Right kidney (tissue), 9 donors: ENCODE data around the gene OVOL1.
"Not testable (repeated sequence)": the region's sequence is repeated elsewhere in the genome, so short reads cannot be mapped to it uniquely, and the experiment has no call there.

ENCODE experiments used
- DNase-seq: peaks from one replicate; pipeline ENCODE4 v3.0.0-alpha.2; 2016
- long read RNA-seq, 8 donors: transcript quantifications; one replicate each; lab custom pipeline, GENCODE V29; 2026

Gene OVOL1
- long read RNA-seq, donor 1, transcript OVOL1-201 (4 exons, 3,034 nt): major isoform, 10 of 11 reads
- long read RNA-seq, donor 1, partial matches to known transcripts: 0 of 11 reads
- long read RNA-seq, donor 1, other reads (novel, unspliced or antisense): 0 of 11 reads
- long read RNA-seq, donor 2, transcript OVOL1-201 (4 exons, 3,034 nt): major isoform, 5 of 5 reads
- long read RNA-seq, donor 2, partial matches to known transcripts: 0 of 5 reads
- long read RNA-seq, donor 2, other reads (novel, unspliced or antisense): 0 of 5 reads
- long read RNA-seq, donor 3: 0 reads
- long read RNA-seq, donor 4, transcript OVOL1-201 (4 exons, 3,034 nt): major isoform, 5 of 5 reads
- long read RNA-seq, donor 4, partial matches to known transcripts: 0 of 5 reads
- long read RNA-seq, donor 4, other reads (novel, unspliced or antisense): 0 of 5 reads
- long read RNA-seq, donor 5, transcript OVOL1-201 (4 exons, 3,034 nt): major isoform, 7 of 7 reads
- long read RNA-seq, donor 5, partial matches to known transcripts: 0 of 7 reads
- long read RNA-seq, donor 5, other reads (novel, unspliced or antisense): 0 of 7 reads
- long read RNA-seq, donor 6, partial matches to known transcripts: 8 of 9 reads
- long read RNA-seq, donor 6, other reads (novel, unspliced or antisense): 0 of 9 reads
- long read RNA-seq, donor 7, transcript OVOL1-201 (4 exons, 3,034 nt): major isoform, 9 of 9 reads
- long read RNA-seq, donor 7, partial matches to known transcripts: 0 of 9 reads
- long read RNA-seq, donor 7, other reads (novel, unspliced or antisense): 0 of 9 reads
- long read RNA-seq, donor 8, transcript OVOL1-201 (4 exons, 3,034 nt): major isoform, 8 of 8 reads
- long read RNA-seq, donor 8, partial matches to known transcripts: 0 of 8 reads
- long read RNA-seq, donor 8, other reads (novel, unspliced or antisense): 0 of 8 reads

GRCh38 chr11:65786786-65787636, at the start of gene OVOL1:
Gene OVOL1, plus strand, starts transcription at chr11:65787063. Its CDS starts 311 bp downstream, at chr11:65787374.
- DNase-seq: peak; percentile 73

DNA sequence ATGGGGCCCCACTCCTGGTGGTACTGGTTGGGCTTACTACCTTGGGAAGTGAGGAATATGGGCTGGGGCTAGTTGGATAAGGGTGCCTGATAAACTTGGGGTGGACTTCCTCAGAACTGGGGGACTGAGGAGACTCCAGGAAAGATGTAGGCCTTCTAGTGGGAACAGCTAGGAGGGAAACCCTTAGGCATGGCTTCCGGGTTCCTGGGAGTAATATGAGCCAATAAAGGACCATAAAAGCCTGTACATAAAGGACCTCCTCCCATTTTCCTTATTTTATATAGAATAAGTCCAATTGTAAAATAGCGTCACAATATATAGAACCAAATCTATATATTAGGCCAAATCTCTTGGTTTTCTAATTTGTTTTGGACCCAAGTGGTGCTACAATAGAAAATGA, 47.8 kb upstream of the OVOL1 start:
- DNase-seq: no peak

DNA sequence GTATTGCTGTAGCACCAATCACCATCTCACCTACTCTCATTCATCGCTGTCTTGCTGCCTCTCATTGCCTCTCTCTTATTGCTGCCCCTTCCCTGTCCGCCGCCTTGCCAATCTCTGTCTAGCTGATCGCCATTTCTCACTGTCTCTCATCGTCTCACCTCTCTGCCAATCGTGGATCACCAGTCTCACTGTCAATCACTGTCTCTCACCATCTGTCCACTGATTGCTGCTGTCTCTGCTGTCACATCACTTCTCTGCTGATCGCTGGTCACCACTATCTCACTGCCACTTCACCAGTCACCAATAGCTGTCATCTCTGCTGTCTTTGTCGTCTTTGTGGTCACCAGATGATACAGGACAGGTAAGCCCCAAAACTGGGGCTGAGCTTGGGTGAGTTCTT, 45.7 kb upstream of the OVOL1 start:
- no peak for DNase-seq

DNA sequence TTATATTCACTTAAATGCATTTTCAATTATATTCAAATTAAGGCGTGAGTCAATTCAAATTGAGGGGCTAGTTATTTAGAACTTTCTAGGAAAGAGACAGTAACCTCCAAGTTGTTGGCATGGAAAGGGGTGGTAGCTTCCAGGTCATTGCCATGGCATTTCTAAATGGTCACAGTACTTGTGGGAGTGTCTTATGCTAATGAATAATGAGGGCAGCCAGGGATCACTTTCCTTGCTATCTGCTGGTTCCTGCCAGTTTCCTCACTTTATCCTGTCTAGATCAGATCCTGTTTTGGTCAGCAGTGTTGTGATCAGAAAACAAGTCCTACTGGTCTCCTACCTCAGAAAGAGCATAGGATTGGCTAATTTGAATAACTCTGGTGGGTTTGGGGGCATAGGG, 44.5 kb upstream of the OVOL1 start:
- no peak for DNase-seq

DNA sequence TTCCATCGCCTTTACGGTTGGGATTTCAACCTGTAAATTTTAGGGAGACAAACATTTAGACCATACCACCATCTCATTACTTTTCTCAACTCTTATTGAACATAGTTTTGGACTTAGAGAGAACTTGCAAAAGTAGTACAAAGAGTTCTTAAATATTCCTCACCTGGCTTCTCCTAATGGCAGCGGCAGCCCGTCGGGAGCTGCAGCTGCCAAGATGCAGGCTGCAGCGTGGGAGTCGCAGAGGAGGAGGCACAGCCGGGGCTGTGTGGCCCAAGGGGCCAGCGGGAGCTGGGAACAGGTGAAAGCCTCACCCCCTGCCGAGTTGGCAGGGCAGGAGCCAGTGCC, 43.2 kb upstream of the OVOL1 start:
- no peak for DNase-seq

DNA sequence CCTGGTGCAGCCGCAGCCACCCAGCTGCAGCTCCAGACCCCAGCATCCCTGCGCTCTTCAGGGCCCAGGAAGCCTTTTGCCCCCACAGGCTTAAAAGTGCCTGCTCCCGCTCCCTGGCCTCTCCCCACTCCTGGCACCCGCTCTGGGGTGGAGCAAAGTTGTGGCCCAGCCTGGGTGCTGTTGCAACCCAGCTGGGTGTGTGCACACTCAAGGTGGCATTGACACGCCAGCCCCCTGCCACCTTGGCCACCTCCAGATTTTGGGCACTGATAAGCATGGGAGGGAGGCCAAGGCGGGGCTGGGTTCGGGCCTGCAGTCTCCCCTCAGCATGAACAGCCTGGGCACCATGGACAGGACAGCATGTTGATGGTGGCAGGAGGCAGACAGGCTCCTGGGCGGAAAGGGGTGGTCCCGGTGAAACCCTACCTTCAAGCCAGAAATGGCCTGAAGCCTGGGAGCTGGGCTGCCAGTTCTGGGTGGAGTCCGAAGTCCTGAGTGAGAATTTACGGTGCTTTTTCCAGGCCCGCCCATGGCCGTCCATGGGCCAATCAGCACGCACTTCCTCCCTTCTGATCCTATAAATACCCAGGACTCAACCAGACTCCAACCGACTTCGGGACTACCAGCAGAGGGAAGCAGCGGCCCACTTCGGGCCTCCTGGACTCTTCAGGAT, 42.7 kb upstream of the OVOL1 start:
- no peak for DNase-seq

DNA sequence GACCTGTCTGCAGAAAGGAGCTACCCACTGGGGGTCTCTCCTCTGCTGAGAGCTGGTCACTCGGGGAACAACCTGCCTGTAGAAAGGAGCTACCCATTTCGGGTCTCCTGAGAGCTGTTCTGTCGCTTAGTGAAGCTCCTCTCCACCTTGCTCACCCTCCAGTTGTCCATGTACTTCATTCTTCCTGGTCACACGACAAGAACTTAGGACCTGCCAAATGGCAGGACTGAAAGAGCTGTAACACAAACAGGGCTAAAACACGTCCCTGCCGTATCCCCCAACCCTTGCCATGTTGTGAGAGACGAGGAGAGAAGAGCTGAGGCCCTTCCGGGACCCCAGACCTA, 42.2 kb upstream of the OVOL1 start:
- no peak for DNase-seq

- DNase-seq: no peak
Observed at GRCh38 chr11:65745049-65745448, 41.8 kb upstream of the OVOL1 start.

GRCh38 chr11:65762169-65762568, 24.7 kb upstream of the OVOL1 start:
- not testable (repeated sequence) for DNase-seq

GRCh38 chr11:65762816-65763215, 24.0 kb upstream of the OVOL1 start:
- DNase-seq: not testable (repeated sequence)

GRCh38 chr11:65764434-65764833, 22.4 kb upstream of the OVOL1 start:
- DNase-seq: peak; percentile 28

- no peak for DNase-seq
Observed at GRCh38 chr11:65766535-65766934, 20.3 kb upstream of the OVOL1 start.

DNA sequence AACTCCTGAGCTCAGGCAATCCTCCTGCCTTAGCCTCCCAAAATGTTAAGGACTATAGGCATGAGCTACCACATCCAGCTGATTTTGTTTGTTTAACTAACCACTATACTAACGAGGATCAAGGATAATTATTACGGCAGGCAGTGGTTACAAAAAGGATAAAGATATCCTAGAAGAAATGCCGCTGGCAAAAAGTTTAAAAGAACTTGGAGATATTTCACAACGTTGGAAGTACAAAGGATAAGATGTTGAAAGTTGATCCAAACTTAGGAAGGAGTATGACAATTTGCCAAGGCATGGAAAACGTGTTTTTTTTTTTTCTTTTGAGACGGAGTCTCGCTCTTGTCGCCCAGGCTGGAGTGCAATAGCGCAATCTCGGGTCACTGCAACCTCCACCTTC, 19.5 kb upstream of the OVOL1 start:
- DNase-seq: no peak

- DNase-seq: not testable (repeated sequence)
Observed at GRCh38 chr11:65767806-65768205, 19.1 kb upstream of the OVOL1 start.

DNA sequence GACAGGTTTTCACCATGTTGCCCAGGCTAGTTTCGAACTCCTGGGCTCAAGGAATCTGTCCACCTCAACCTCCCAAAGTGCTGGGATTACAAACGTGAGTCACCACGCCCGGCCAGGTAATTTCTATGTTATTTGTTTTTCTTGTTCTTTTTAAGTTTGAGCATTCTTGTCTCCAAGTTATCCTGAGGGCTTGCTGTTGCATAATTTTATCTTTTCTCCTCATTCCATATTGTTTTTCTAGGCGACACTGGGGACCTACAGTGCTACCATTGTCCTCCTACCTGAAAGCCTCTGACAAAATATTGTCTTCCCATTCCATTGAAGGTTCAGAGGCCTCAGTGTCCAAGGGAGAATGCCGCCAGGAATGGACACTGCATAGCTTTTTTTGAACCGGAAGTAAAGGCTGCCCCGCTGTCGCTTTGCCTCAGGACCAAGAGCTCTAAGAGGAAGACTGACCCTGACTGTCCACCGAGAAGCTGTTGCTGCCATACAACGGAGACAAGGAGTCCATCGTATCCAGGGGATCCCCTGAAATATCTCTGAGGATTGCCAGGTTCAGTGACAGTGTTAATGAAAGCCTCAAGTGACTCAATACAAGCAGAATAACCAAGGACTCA, 15.8 kb upstream of the OVOL1 start:
- no peak for DNase-seq

DNA sequence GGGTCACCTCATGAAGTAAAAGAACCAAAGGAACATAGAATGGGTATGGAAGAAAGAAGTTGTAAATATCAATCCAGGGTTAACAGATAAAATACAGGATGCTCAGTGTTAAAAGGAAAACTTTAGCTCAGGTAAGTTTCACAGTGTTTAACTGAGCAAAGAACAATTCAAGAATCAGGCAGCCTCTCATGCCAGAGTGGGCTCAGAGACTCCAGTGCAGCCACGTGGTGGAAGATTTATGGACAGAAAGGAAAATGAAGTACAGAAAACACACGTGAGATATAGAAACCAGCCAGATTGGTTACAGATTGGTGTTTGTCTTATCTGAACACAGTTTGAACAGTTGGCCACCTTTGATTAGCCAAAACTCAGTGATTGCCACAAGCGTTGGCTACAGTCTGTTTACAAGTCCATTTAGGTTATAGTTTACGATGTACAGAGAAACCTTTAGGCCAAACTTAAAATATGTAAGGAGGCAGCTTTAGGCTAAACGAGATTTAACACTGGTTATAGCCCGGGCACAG, 15.2 kb upstream of the OVOL1 start:
- no peak for DNase-seq

DNA sequence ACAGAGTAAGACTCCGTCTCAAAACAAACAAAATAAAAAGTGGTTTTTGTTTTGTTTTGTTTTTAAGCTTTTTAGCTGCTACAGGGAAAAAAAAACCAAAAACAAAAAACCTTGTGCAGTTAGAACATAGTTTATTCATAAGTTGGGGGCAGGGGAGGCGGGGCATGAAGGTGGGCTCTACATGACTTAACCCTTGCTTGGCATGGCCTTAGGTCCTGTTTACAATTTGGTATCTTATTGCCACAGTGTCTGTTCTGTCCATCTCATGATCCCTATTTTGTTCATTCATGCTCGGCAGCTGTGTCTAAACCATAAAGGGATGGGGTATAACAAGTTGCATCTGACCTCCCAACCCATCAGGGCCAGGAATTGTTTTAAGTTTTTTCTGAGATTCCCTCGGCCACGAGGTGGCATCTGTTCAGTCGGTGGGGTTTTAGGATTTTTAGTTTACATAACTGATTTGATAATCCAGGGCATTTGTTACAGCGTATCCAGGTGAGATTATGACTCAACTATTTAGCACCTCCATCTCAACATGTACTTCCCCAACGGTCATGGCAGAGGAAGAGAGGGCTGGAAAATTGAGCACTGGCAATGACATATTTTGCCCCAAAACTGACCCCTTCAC, 13.0 kb upstream of the OVOL1 start:
- DNase-seq: no peak

DNA sequence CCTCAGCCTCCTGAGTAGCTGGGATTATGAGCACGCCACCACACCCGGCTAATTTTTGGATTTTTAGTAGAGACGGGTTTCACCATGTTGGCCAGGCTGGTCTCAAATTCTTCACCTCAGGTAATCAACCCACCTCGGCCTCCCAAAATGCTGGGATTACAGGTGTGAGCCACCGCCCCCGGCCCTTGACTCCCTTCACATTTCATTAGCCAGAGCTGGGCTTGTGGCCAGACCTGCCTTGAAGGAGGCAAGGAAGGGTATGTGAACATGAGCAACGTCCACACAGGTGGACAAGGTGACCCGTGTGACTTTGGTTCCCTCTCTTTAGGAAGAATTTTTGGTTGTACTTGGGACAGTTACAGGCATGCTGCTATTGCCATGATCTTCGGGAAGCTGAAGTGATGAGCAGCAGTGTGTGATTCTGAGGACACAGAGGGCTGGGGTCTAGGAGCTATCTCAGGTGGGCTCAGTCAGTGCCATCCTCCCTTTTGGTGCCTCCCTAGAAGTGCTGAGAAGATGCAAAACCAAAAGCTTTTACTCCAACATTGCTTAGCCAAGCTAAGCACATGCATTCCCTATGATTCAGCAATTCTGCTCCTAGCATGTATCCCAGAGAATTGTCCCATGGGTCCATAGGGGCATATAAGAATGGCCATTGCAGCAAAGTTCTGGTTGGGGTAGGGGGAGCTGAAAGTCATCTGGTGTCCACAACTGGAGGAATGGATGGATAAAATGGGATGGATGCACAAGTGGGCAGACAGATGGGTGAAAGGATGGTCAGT, 12.1 kb upstream of the OVOL1 start:
- no peak for DNase-seq

- no peak for DNase-seq
Observed at GRCh38 chr11:65776196-65776595, 10.7 kb upstream of the OVOL1 start.

- DNase-seq: no peak
Observed at GRCh38 chr11:65776710-65777141, 10.1 kb upstream of the OVOL1 start.
